Medulla oblongata (tissue), 1 donor: ENCODE measurements around the gene PAX3.
A peak's percentile ranks its signal among the peaks of the same experiment; 100 is the strongest.

ENCODE experiments used
- DNase-seq: peaks from one replicate; pipeline ENCODE4 v3.0.0-alpha.2; 2015; ENCODE audit errors: extremely low spot score

PAX3 gene

GRCh38 chr2:222298311-222299150 is at the start of gene PAX3:
Gene PAX3 (minus strand): TSS chr2:222298998. CDS start chr2:222298615, 383 bp downstream.
- peak; percentile 77 for DNase-seq

GRCh38 chr2:222341331-222341730 is 42.5 kb upstream of the PAX3 start:
- no peak for DNase-seq

GRCh38 chr2:222338374-222338773 is 39.6 kb upstream of the PAX3 start:
- no peak for DNase-seq

- no peak for DNase-seq
Measured at GRCh38 chr2:222336931-222337330, 38.1 kb upstream of the PAX3 start.

- no peak for DNase-seq
Measured at GRCh38 chr2:222336442-222336841, 37.6 kb upstream of the PAX3 start.

GRCh38 chr2:222334914-222335313 is 36.1 kb upstream of the PAX3 start:
- DNase-seq: no peak

- no peak for DNase-seq
Measured at GRCh38 chr2:222333397-222333796, 34.6 kb upstream of the PAX3 start.

- no peak for DNase-seq
Measured at GRCh38 chr2:222332116-222332515, 33.3 kb upstream of the PAX3 start.

GRCh38 chr2:222330910-222331309 is 32.1 kb upstream of the PAX3 start:
- no peak for DNase-seq

- DNase-seq: no peak
Measured at GRCh38 chr2:222322236-222322635, 23.4 kb upstream of the PAX3 start.

- peak; percentile 28 for DNase-seq
Measured at GRCh38 chr2:222320436-222321395, 21.9 kb upstream of the PAX3 start.

GRCh38 chr2:222319586-222320435 is 21.0 kb upstream of the PAX3 start:
- no peak for DNase-seq

GRCh38 chr2:222318712-222319585 is 20.2 kb upstream of the PAX3 start:
- DNase-seq: no peak

GRCh38 chr2:222318026-222318711 is 19.4 kb upstream of the PAX3 start:
- peak; percentile 58 for DNase-seq

GRCh38 chr2:222315443-222316121 is 16.8 kb upstream of the PAX3 start:
- DNase-seq: no peak

GRCh38 chr2:222313816-222314215 is 15.0 kb upstream of the PAX3 start:
- no peak for DNase-seq

GRCh38 chr2:222311978-222312738 is 13.4 kb upstream of the PAX3 start:
- DNase-seq: no peak

- DNase-seq: no peak
Measured at GRCh38 chr2:222311319-222311977, 12.7 kb upstream of the PAX3 start.
